ENCODE data around the gene CD44. TPM values are rescaled to one million over a fixed set of nuclear protein-coding genes. Genes with fewer than 3 reads are reported as not detected.

The CD44 gene
- total RNA-seq, 3 donors from 2014 or later (not counting 1 experiment from before 2014, with no cell fraction given), result 354 to 638 (median 490) TPM

- H3K4me1 Mint-ChIP-seq, result peaks cover 29 to 40% of the 10 kb centered on the region in 2 donors
- H3K4me3 Mint-ChIP-seq, result no peak overlapping the region
- peak overlapping the region; percentile 27 to 86 for H3K27ac Mint-ChIP-seq
- peaks cover 74% of the 10 kb centered on the region for H3K36me3 ChIP-seq (ENCODE audit: control insufficient read depth, insufficient read depth, low read length)
- no peak overlapping the region for H3K4me3 ChIP-seq (ENCODE audit: low read length)
- intact Hi-C loops (cut with micrococcal nuclease), result no loop called here
- DNase-seq (peak in 1 of 2 donors; percentile 80), ATAC-seq (peak in 2 of 3 donors; percentile 37 to 41)
- H3K36me3 Mint-ChIP-seq, result peaks cover 11% of the 10 kb centered on the region
- H3K27me3 ChIP-seq (ENCODE audit: control insufficient read depth, insufficient read depth, low read length), result no peaks in the 10 kb centered on the region
- 56% methylated on average over 2 of the region's 3 CpGs for WGBS (ENCODE audit: insufficient coverage)
- H3K9me3 ChIP-seq (ENCODE audit: control insufficient read depth, insufficient read depth, low read length), result no peaks in the 10 kb centered on the region
- peak overlapping the region; percentile 63 for H3K27ac ChIP-seq (ENCODE audit: low read length)
- H3K9me3 Mint-ChIP-seq, result no peaks in the 10 kb centered on the region
- peaks cover 27% of the 10 kb centered on the region for H3K4me1 ChIP-seq (ENCODE audit: control insufficient read depth, insufficient read depth, low read length)
- H3K27me3 Mint-ChIP-seq (ENCODE audit: low read depth in 2 of 2), result no peaks in the 10 kb centered on the region
- no peak for TF ChIP-seq CTCF (IDR thresholded peaks at IDR 0.05)
Observed at GRCh38 chr11:35216962-35217678, 78.1 kb downstream of the CD44 start.

DNA sequence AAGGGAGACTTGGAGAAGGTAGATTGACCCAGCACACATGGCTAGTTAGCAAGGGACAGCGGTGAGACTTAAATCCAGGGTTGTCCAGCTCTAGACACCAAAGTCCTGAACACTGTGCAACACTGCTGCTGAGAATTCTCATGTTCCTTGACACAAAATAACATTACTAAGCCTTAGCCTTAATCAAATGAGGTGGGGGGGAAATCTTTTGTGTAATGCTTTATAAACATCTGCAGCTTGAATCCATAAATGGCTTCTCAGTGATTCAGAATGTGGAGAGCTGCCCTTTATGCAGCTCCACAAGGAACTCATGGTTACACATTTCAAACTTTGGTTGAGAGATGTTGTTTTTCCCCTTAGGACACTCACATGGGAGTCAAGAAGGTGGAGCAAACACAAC, 80.0 kb downstream of the CD44 start:
- 100% methylated on average over 1 of the region's 1 CpG for WGBS (ENCODE audit: insufficient coverage)
- Mint-ChIP-seq H3K4me3 (no peak overlapping the region), H3K9me3 (no peaks in the 10 kb centered on the region), H3K36me3 (peaks cover 14% of the 10 kb centered on the region), H3K27ac (peak overlapping the region in 1 of 2 donors; percentile 57), H3K27me3 (ENCODE audit: low read depth in 2 of 2) (no peaks in the 10 kb centered on the region), H3K4me1 (peaks cover 24 to 33% of the 10 kb centered on the region in 2 donors)
- intact Hi-C loops (cut with micrococcal nuclease), result no loop called here
- Histone ChIP-seq H3K4me3 (ENCODE audit: low read length) (no peak overlapping the region), H3K9me3 (ENCODE audit: control insufficient read depth, insufficient read depth, low read length) (no peaks in the 10 kb centered on the region), H3K36me3 (ENCODE audit: control insufficient read depth, insufficient read depth, low read length) (peaks cover 87% of the 10 kb centered on the region), H3K27me3 (ENCODE audit: control insufficient read depth, insufficient read depth, low read length) (no peaks in the 10 kb centered on the region), H3K4me1 (ENCODE audit: control insufficient read depth, insufficient read depth, low read length) (peaks cover 20% of the 10 kb centered on the region), H3K27ac (ENCODE audit: low read length) (no peak overlapping the region)
- TF ChIP-seq CTCF (IDR thresholded peaks at IDR 0.05), result no peak
- DNase-seq (no peak), ATAC-seq (no peak)

DNA sequence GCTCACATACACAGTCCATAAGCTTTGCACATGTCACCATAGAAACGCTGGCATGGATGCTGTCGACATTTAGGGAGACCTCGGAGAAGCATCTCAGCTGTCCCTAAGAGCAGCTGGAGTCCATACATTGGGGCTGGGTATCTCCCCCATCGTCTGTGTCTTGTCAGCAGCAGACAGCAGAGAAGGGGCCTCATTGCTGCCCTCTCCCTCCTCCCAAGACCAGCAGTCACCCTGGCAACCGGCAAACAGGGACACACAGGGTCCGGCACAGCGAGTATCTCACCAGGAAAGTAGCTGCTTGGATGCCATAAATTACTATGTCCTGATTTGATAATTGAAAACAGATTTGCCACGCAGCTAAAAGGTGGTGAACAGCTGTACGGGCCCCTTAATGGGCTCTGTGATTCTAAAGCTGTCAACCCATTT, 84.4 kb downstream of the CD44 start:
- DNase-seq (no peak), ATAC-seq (no peak)
- no peaks in the 10 kb centered on the region for H3K27me3 ChIP-seq (ENCODE audit: control insufficient read depth, insufficient read depth, low read length)
- TF ChIP-seq CTCF (IDR thresholded peaks at IDR 0.05), result no peak
- Mint-ChIP-seq H3K27me3 (ENCODE audit: low read depth in 2 of 2) (no peaks in the 10 kb centered on the region), H3K4me3 (no peak overlapping the region), H3K4me1 (peaks cover 0 to 10% of the 10 kb centered on the region in 2 donors), H3K9me3 (no peaks in the 10 kb centered on the region), H3K36me3 (peaks cover 14% of the 10 kb centered on the region), H3K27ac (no peak overlapping the region)
- intact Hi-C loops (cut with micrococcal nuclease), result no loop called here
- H3K36me3 ChIP-seq (ENCODE audit: control insufficient read depth, insufficient read depth, low read length), result peaks cover 92% of the 10 kb centered on the region
- peaks cover 3% of the 10 kb centered on the region for H3K4me1 ChIP-seq (ENCODE audit: control insufficient read depth, insufficient read depth, low read length)
- no peaks in the 10 kb centered on the region for H3K9me3 ChIP-seq (ENCODE audit: control insufficient read depth, insufficient read depth, low read length)
- H3K27ac ChIP-seq (ENCODE audit: low read length), result no peak overlapping the region
- no peak overlapping the region for H3K4me3 ChIP-seq (ENCODE audit: low read length)
- 99% methylated on average over 9 of the region's 9 CpGs for WGBS (ENCODE audit: insufficient coverage)

DNA sequence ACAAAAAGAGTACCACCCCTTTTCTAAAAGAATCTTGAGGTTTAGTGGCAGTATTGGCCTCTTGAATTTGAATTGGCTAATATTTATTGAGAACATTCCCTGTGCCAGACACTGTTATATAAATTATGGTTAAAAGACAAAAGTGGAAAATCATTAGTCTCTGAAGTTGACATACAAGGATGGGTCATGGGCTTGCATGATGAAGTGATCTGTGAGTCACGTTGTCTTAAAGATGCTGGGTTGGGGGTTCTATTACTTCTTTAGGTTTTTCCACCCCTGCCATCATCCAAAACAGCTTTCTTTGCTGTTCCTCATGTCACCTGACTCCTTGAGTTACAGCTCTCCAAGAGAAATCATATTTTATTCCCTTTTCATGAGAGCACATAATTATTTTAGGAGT, 85.0 kb downstream of the CD44 start:
- Histone ChIP-seq H3K27me3 (ENCODE audit: control insufficient read depth, insufficient read depth, low read length) (no peaks in the 10 kb centered on the region), H3K9me3 (ENCODE audit: control insufficient read depth, insufficient read depth, low read length) (no peaks in the 10 kb centered on the region), H3K4me1 (ENCODE audit: control insufficient read depth, insufficient read depth, low read length) (peaks cover 3% of the 10 kb centered on the region), H3K4me3 (ENCODE audit: low read length) (no peak overlapping the region), H3K36me3 (ENCODE audit: control insufficient read depth, insufficient read depth, low read length) (peaks cover 90% of the 10 kb centered on the region), H3K27ac (ENCODE audit: low read length) (no peak overlapping the region)
- H3K27ac Mint-ChIP-seq, result no peak overlapping the region
- H3K9me3 Mint-ChIP-seq, result no peaks in the 10 kb centered on the region
- no peak for DNase-seq
- peaks cover 14% of the 10 kb centered on the region for H3K36me3 Mint-ChIP-seq
- H3K4me3 Mint-ChIP-seq, result no peak overlapping the region
- intact Hi-C loops (cut with micrococcal nuclease), result no loop called here
- no CpG with 5 or more reads among the region's 1 CpG for WGBS (ENCODE audit: insufficient coverage)
- ATAC-seq, result no peak
- TF ChIP-seq CTCF (IDR thresholded peaks at IDR 0.05), result no peak
- peaks cover 0 to 10% of the 10 kb centered on the region in 2 donors for H3K4me1 Mint-ChIP-seq
- no peaks in the 10 kb centered on the region for H3K27me3 Mint-ChIP-seq (ENCODE audit: low read depth in 2 of 2)

Measured in natural killer cell (primary cell).